ENCODE measurements around the gene DSC3. TPM values are rescaled to one million over a fixed set of nuclear protein-coding genes. Genes with fewer than 3 reads are reported as not detected.

DSC3 gene
- total and polyA plus RNA-seq, 2 donors (not counting 3 experiments of a cell fraction or from before 2014, with no cell fraction given): 0.04 to 0.18 TPM

- DNase-seq (ENCODE audit: low read depth, low spot score): peak; percentile 37
- Histone ChIP-seq H3K79me2 (ENCODE audit: control insufficient read depth, insufficient read depth, low read length) (no peaks in the 10 kb centered on the region), H3K27ac (ENCODE audit: insufficient read depth, low read depth, low read length) (no peak overlapping the region), H3K27me3 (ENCODE audit: control insufficient read depth in 2 of 2, insufficient read depth in 2 of 2, low read length in 2 of 2) (no peaks in the 10 kb centered on the region), H4K20me1 (replicated peaks; ENCODE audit: control insufficient read depth, extremely low read depth, insufficient read depth, low read length) (no peaks in the 10 kb centered on the region), H3K9me1 (replicated peaks; ENCODE audit: control insufficient read depth, extremely low read depth, insufficient read depth, low read length) (no peaks in the 10 kb centered on the region), H3K9me3 (replicated peaks; ENCODE audit: control insufficient read depth, insufficient read depth, low read length) (no peaks in the 10 kb centered on the region), H3K4me3 (replicated peaks in 1 of 3; ENCODE audit: insufficient read depth in 1 of 3, low read depth in 1 of 3, low read length in 3 of 3) (no peak overlapping the region), H3K36me3 (ENCODE audit: control insufficient read depth in 2 of 2, extremely low read depth in 1 of 2, insufficient read depth in 2 of 2, low read length in 2 of 2) (no peaks in the 10 kb centered on the region), H2AFZ (ENCODE audit: low read depth, low read length) (no peak overlapping the region), H3K9ac (replicated peaks; ENCODE audit: extremely low read depth, insufficient read depth, low read length) (no peak overlapping the region), H3K4me2 (ENCODE audit: insufficient read depth, low read length) (no peak overlapping the region), H3K4me1 (ENCODE audit: control insufficient read depth, extremely low read depth, insufficient read depth, low read length) (no peaks in the 10 kb centered on the region)
- peak; percentile 28 for FAIRE-seq
- no peak for TF ChIP-seq EZH2 (IDR thresholded peaks at IDR 0.05; ENCODE audit: borderline replicate concordance, low read depth, low read length, severe bottlenecking)
- TF ChIP-seq JUN (IDR thresholded peaks at IDR 0.05; ENCODE audit: borderline replicate concordance, insufficient read depth, insufficient read length, low read depth): no peak
- no peak for TF ChIP-seq MYC (IDR thresholded peaks at IDR 0.05; ENCODE audit: low read depth, low read length)
- TF ChIP-seq FOS (IDR thresholded peaks at IDR 0.05; ENCODE audit: borderline replicate concordance, insufficient read depth, low read length): no peak
- TF ChIP-seq, protein P1, sequence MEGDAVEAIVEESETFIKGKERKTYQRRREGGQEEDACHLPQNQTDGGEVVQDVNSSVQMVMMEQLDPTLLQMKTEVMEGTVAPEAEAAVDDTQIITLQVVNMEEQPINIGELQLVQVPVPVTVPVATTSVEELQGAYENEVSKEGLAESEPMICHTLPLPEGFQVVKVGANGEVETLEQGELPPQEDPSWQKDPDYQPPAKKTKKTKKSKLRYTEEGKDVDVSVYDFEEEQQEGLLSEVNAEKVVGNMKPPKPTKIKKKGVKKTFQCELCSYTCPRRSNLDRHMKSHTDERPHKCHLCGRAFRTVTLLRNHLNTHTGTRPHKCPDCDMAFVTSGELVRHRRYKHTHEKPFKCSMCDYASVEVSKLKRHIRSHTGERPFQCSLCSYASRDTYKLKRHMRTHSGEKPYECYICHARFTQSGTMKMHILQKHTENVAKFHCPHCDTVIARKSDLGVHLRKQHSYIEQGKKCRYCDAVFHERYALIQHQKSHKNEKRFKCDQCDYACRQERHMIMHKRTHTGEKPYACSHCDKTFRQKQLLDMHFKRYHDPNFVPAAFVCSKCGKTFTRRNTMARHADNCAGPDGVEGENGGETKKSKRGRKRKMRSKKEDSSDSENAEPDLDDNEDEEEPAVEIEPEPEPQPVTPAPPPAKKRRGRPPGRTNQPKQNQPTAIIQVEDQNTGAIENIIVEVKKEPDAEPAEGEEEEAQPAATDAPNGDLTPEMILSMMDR (IDR thresholded peaks at IDR 0.05; ENCODE audit: extremely low read depth in 1 of 2, insufficient read depth in 1 of 2, low read depth in 1 of 2, low read length in 2 of 2): peak in 1 of 2 donors; percentile 31
- TF ChIP-seq, protein P2, sequence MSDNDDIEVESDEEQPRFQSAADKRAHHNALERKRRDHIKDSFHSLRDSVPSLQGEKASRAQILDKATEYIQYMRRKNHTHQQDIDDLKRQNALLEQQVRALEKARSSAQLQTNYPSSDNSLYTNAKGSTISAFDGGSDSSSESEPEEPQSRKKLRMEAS (IDR thresholded peaks at IDR 0.05; ENCODE audit: insufficient read depth, insufficient read length): no peak
- no peak for TF ChIP-seq POLR2A (IDR thresholded peaks at IDR 0.05; ENCODE audit: low read depth, low read length)
- no peak for TF ChIP-seq GATA2 (IDR thresholded peaks at IDR 0.05; ENCODE audit: insufficient read depth, insufficient read length, low read depth, low read length)
- ChIA-PET CTCF (interaction anchor here (0.6 to 1.8 kb wide), 5 partner anchors 9 to 1097 kb away, joined by 3 to 17 read pairs (median 4); no protein-coding TSS in a partner anchor), POLR2A (no interaction called here)
- dilution Hi-C loops (cut with MboI; ENCODE audit: extremely low pct_ligation_motif_present, low sequenced_read_pairs): no loop called here
- BruUV-seq (replicated peaks): no TSS peak
- intact Hi-C loops (cut with micrococcal nuclease): loop anchor here (1.0 to 5.0 kb wide), 4 partner anchors 586 to 1097 kb away; no protein-coding TSS in a partner anchor
Measured at GRCh38 chr18:30971338-30971956, 71.1 kb downstream of the DSC3 start.
